GM18909 (cell line): ENCODE results near the gene DSTN.

Experiments
- ATAC-seq: cut with Tn5 transposase; IDR thresholded peaks from one replicate; pipeline ENCODE4 v1.9.1; 2021; ENCODE audit warnings: mild to moderate bottlenecking; ENCODE audit not compliant: unreplicated experiment, poor library complexity

DSTN gene

DNA sequence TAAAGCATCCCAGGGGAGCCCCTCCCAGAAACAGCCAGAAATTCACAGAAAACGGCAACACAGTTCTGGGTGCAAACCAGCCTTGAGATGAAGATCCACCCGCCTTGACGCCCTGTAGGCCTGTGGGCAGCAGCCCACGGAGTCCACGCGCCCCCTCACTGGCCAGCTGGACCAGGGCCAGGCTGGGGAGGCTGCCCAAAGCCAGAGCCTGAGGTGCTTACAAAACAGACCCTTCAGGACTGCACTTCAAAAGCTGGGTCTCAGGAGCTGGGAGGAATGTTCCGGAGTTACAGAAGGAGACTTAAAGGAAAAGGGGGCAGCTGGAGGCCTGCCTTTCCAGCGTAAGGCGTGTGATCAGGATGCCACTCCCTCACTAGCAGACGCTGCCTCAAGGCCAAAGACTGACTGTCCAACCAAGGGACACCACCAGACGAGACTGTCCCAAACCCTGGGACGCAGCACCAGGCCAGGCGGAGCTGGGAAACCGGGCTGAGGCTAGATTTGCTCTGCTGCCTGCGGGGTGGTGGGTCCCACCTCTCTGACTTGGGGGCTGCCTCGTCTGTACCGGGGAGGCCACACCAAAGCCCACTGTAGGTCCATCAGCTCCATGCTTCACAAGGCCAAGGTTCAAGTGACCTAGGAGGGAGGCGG, 64.1 kb downstream of the DSTN start:
- no peak for ATAC-seq

DNA sequence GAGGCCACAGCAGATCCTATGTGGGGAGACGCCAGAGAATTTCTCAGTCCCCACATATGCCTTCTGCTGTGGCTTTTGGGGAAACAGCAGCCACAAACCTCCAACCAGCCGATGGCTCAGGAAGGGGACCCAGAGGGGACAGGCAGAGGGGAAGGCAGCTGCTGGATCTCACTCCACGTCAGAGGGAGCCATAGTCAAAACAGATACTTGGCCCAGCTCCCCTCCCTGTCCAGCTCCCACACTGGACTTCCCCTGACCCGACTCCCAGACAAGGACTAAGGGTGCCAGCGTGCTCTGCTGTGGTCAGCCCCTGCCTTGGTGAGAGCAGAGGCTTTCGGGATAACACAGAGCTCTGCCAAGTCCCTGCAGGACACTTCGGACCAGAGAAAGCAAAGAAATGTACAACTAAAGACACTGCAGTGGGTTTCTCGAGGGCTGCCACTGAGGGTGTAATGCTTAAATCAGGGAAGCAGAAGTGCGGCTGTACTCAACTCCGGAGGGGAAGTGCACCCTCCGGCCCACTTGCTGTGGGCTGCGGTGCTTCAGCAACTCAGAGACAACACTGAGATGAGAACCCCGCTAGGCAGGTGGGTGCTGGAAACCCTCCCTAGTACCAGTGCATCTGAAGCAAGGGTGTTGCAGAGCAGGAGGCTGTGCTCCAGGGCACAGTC, 64.9 kb downstream of the DSTN start:
- ATAC-seq = no peak

DNA sequence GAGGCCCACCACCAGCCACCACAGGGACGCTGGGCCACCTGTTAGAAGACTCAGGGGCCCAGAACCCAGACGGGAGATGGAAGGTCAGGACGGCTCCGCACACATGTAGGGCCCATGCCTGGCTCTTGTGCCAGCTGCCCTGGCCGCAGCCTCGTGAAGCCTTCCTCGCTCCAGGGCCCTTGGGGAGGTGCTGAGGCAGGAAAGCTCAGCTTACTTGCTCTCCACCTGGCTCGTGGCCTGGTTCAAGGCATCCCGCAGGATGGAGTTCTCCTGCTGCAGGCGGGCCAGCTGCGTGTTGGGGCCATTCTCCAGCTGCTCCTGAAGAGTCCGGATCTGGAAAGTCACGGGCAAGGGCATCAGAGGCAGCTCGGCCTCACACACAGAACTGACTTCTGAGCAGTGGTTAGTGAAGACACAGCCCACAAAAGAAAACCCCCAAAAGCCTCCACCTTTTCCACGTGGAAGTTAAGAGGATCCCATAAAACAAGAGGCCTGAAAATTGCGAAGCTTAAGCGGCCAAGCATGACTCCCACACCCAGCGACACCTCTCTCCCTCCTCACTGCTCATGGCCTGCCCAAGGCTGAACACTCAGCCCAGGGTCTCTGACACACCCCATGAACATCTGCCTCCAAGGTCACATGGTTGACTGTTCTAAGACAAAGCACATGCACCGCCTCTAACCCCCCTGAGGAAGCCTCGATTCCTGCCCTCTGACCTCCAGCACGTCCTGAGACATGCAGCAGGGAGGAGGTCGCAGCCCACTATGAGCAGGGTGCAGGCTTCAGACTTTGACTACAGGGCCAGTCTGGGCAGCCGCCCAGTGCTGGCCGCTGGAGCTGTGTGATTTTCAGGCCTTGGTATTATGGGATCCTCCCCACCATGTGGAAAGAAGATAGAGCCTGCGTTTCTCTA, 65.7 kb downstream of the DSTN start:
- ATAC-seq = no peak

GRCh38 chr20:17636523-17637412, 66.9 kb downstream of the DSTN start:
- ATAC-seq = no peak

DNA sequence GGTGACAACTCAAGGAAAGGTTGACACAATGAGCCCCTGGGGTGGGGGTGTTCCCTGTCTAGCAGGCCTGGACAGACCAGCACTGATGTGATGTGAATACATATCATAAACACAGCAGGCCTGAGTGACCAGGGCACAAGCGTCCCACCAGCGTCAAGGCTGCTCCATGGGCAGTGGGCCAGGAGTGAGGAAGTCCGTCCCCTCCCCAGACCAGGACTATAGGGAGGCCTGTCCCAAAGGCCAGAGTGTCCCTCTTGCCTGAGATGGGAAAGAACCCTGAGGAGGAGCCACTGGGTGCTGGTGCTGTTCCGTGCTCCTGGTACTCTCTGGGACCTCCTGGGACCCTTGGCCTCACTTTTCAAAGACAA, 67.5 kb downstream of the DSTN start:
- no peak for ATAC-seq

- no peak for ATAC-seq
Observed at GRCh38 chr20:17637985-17638640, 68.2 kb downstream of the DSTN start.

- ATAC-seq = no peak
Observed at GRCh38 chr20:17638835-17639407, 69.0 kb downstream of the DSTN start.

GRCh38 chr20:17640146-17640874, 70.4 kb downstream of the DSTN start:
- no peak for ATAC-seq

GRCh38 chr20:17640875-17641378, 71.1 kb downstream of the DSTN start:
- no peak for ATAC-seq

DNA sequence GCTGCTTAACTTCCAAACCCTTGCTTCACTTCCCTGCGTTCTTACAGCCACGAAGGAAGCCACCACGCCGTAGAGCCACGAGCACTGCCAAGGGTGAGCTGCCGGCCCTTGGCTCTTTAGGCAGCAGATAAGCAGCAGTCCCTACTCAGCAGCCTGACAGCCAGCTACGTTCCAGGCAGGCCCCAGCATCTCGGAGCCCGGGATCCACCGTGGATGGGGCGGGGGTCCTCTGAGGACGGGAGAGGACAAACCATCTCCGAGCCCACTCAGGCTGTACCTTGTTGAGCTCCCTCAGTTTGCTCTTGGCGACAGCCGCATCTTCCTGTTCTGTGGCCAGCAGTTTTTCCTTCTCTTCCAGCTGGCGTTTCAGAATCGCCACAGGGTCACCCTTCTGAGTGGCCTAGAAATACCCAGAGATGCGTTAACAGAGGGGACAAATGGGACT, 71.7 kb downstream of the DSTN start:
- no peak for ATAC-seq

DNA sequence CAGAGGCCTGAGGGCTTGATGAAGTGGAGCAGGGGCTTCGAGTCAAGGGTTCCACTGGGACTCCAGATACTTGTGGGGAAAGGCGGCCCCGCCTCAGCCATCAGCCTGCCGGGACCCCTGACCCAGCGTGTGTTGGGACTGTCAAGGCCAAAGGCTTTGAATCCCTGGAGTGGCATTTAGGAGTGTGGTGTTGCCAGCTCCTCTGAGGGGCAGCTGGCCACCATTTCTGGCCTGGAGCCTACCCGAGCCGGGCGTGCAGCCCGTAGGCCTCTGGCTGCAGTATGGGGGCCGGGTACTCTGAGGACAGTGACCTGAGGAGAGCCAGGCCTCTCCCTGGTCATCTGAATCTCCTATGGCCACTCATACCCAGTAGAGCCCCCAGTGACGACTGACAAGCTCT, 72.1 kb downstream of the DSTN start:
- ATAC-seq = no peak

DNA sequence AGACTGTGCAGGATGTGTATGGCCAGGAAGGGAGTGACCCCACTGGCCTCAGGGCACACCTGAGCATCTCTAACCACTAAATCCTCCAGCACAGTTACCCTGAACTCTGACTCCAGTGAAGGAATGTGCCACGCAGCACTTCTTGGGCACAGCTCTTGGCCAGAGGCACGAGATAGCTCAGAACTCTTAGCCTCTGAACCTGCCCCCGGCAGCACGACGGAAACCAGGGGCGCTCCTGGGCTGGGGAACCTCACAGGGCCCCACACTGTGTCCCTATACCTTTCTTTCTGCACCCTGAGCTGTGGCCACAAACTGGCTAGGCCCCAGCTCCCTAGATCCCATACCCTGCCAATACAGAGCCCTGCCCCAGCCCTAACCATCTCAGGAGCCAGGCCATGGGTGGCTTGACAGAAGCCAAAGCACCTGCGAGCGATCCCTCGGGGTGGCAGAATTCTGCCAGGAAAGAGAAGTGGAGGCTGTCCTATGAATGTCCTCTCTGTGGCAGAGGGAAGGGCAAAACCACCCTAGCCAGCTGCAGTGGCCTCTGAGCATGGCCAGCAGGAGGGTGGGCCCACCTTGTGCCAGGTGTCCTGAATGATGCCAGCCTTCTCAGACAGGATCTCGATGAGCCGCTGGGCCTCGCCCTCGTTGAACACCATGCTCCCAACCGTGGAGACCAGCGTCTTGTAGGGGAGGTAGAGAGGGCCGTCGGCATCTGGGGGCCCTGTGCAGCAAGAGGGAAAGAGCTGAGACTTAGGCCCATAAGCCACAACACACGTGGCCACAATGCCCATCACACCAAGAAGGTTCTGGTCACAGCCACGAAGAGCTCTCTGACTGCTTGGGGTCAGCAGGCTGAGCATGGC, 72.8 kb downstream of the DSTN start:
- no peak for ATAC-seq

- ATAC-seq = no peak
Observed at GRCh38 chr20:17643531-17644188, 73.8 kb downstream of the DSTN start.

DNA sequence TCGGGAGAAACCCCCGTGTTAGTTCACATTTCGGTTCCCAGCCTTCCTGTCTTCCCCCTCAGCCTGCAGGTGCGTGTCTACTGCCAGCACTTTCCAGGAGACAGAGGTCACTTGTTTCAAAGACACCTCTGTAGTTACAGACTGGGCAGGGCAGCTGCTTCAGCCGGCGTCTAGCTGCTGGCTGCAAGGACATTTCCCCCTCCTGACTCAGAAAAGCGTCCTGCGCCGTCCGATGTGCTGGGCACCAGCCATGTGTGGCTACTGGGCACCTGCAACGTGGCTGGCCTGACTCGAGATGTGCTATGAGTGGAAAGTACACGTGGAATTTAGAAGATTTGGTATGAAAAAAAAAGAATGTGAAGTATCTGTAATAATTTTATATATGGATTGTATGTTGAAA, 74.6 kb downstream of the DSTN start:
- ATAC-seq = no peak

DNA sequence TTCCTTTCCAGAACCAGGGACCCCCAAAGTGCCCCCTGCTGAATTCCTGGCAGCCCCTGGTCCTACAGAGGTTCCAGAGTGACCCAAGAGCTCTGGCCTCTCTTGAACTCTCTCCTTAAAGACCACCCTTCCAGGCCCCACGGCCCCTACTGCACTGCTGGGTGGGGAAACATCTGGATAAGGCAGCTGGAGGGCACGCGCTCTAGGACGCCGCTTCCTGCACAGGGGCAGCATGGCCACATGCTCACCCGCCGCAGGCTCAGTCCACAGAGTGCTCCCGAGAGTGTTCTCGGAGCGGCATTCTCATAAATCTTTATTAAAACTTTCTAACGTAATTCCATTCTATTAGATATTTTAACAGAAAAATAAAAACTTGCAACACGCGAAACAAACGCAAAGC, 75.1 kb downstream of the DSTN start:
- ATAC-seq = no peak

DNA sequence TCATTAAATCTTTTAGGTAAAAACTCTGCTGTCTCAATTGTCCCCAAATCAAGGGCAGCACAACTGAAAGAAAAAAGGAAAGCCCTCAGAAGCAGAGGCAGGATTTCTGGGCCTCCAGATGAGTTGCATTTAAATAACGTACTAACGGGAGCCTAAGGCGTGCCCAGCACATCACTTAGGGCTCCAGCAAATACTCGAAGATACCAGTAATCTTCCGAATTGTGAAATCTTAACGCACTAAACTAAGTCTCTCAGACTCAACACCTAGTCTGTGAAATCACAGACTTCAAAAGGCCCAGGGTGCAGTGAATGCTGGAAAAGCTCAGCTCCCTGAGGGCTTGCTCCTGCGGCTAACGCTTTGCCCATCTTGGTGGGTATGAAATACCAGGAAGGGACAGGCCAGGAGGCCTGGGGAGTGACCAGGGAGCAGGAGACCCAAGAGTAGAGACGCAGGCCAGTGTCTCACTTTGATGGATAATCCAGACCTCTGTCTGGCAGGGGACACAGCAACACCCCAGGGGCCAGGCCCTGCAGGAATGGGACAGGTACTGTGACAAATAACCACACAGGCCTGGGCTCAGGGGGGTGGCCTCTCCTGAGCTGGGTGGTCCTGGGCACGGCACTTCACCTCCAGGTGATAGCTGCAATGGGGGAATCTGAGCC, 75.8 kb downstream of the DSTN start:
- ATAC-seq = no peak
